ENCODE results near the gene PHACTR2. TPM values are rescaled to one million over a fixed set of nuclear protein-coding genes. Genes with fewer than 3 reads are reported as not detected.
"Not testable (repeated sequence)": the region's sequence is repeated elsewhere in the genome, so short reads cannot be mapped to it uniquely, and the experiment has no call there.

The PHACTR2 gene
- total RNA-seq, 4 donors from 2014 or later = 25.4 to 31.8 (median 26.1) TPM

- TF ChIP-seq POLR2A (IDR thresholded peaks at IDR 0.05) (no peak), CTCF (IDR thresholded peaks at IDR 0.05 in 4 of 5, conservative IDR thresholded peaks at IDR 0.05 in 1 of 5) (no peak)
- peaks cover 0 to 64% of the 10 kb centered on the region in 2 donors for H3K36me3 ChIP-seq
- ATAC-seq (no peak), DNase-seq (no peak)
- no peaks in the 10 kb centered on the region for H3K4me1 ChIP-seq
- intact Hi-C loops (cut with DNase I; ENCODE audit: low total_unique reads) = no loop called here
- in situ Hi-C loops (cut with MboI; ENCODE audit: low sequenced_read_pairs in 4 of 4) = no loop called here
- H3K27ac ChIP-seq = no peak overlapping the region
- H3K27me3 ChIP-seq = no peaks in the 10 kb centered on the region
- H3K4me3 ChIP-seq = no peak overlapping the region
- no peaks in the 10 kb centered on the region for H3K9me3 ChIP-seq
These were observed 186.0 kb downstream of the PHACTR2 start for GRCh38 chr6:143863771-143864170.

GRCh38 chr6:143864234-143864633 lies 186.5 kb downstream of the PHACTR2 start, which contains the start of gene ZC2HC1B:
Gene ZC2HC1B, plus strand, starts transcription at chr6:143864474. Its CDS starts 66 bp downstream, at chr6:143864540.
- no peak within 1 kb of the TSS for H3K27ac ChIP-seq
- H3K36me3 ChIP-seq = peaks cover 0 to 60% of the 10 kb centered on the region in 2 donors
- intact Hi-C loops (cut with DNase I; ENCODE audit: low total_unique reads) = no loop called here
- TF ChIP-seq CTCF (IDR thresholded peaks at IDR 0.05 in 4 of 5, conservative IDR thresholded peaks at IDR 0.05 in 1 of 5) = no peak
- TF ChIP-seq POLR2A (IDR thresholded peaks at IDR 0.05) = no peak
- H3K4me1 ChIP-seq = no peaks in the 10 kb centered on the region
- H3K4me3 ChIP-seq = no peak within 1 kb of the TSS
- ATAC-seq = no peak
- H3K9me3 ChIP-seq = no peaks in the 10 kb centered on the region
- DNase-seq = no peak
- in situ Hi-C loops (cut with MboI; ENCODE audit: low sequenced_read_pairs in 4 of 4) = no loop called here
- H3K27me3 ChIP-seq = no peaks in the 10 kb centered on the region

- no peak overlapping the region for H3K27ac ChIP-seq
- intact Hi-C loops (cut with DNase I; ENCODE audit: low total_unique reads) (no loop called here), in situ Hi-C loops (cut with MboI; ENCODE audit: low sequenced_read_pairs in 4 of 4) (no loop called here)
- H3K36me3 ChIP-seq = peaks cover 0 to 31% of the 10 kb centered on the region in 2 donors
- TF ChIP-seq POLR2A (IDR thresholded peaks at IDR 0.05) = no peak
- TF ChIP-seq CTCF (IDR thresholded peaks at IDR 0.05 in 4 of 5, conservative IDR thresholded peaks at IDR 0.05 in 1 of 5) = no peak
- no peaks in the 10 kb centered on the region for H3K27me3 ChIP-seq
- H3K4me1 ChIP-seq = no peaks in the 10 kb centered on the region
- ATAC-seq = no peak
- DNase-seq = no peak
- H3K9me3 ChIP-seq = no peaks in the 10 kb centered on the region
- H3K4me3 ChIP-seq = no peak overlapping the region
These were observed 189.5 kb downstream of the PHACTR2 start for GRCh38 chr6:143867236-143867635.

GRCh38 chr6:143868808-143869207 lies 191.0 kb downstream of the PHACTR2 start:
- H3K4me1 ChIP-seq; intact Hi-C loops (cut with DNase I; ENCODE audit: low total_unique reads); in situ Hi-C loops (cut with MboI; ENCODE audit: low sequenced_read_pairs in 4 of 4); ATAC-seq; H3K4me3 ChIP-seq; DNase-seq; H3K27me3 ChIP-seq; H3K9me3 ChIP-seq; H3K27ac ChIP-seq: not testable (repeated sequence)
- peaks cover 0 to 15% of the 10 kb centered on the region in 2 donors for H3K36me3 ChIP-seq

DNA sequence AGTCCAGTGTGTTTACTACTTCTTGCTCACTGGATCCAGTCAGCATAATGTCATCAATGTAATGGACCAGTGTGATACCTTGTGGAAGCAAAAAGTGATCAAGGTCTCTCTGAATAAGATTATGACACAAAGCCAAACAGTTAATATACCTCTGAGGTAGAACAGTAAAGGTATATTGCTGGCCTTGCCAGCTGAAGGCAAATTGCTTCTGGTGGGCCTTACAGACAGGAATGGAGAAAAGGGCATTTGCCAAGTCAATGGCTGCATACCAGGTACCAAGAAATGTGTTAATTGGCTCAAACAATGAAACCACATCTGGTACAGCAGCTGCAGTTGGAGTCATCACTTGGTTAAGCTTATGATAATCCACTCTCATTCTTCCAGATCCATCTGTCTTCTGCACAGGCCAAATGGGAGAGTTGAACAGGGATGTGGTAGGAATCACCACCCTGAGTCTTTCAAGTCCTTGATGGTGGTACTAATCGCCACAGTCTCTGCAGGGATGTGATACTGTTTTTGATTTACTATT lies 193.5 kb downstream of the PHACTR2 start:
- intact Hi-C loops (cut with DNase I; ENCODE audit: low total_unique reads); H3K4me3 ChIP-seq; H3K36me3 ChIP-seq; H3K4me1 ChIP-seq; ATAC-seq; H3K27ac ChIP-seq; in situ Hi-C loops (cut with MboI; ENCODE audit: low sequenced_read_pairs in 4 of 4); H3K9me3 ChIP-seq; DNase-seq; H3K27me3 ChIP-seq: not testable (repeated sequence)

DNA sequence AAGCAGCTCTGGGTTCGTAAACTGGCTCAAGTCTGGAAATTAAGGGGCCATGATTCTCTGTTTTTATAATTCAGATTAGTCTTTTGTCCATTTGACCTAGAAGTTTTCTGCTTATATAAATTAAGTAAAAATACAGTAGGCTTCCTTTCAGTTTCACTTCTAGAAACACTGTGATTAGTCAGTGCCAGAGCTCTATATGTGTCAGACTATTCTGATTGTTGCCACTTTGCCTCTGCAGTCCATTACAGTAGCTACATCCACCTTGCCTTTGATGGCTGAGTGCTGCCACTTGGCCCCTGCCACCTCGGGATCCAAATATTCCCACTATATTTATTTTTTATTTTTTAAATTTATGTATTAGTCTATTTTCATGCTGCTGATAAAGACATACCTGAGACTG lies 194.4 kb downstream of the PHACTR2 start:
- Histone ChIP-seq H3K27ac (no peak overlapping the region), H3K27me3 (no peaks in the 10 kb centered on the region), H3K36me3 (no peaks in the 10 kb centered on the region), H3K9me3 (no peaks in the 10 kb centered on the region), H3K4me3 (no peak overlapping the region), H3K4me1 (no peaks in the 10 kb centered on the region)
- in situ Hi-C loops (cut with MboI; ENCODE audit: low sequenced_read_pairs in 4 of 4) (no loop called here), intact Hi-C loops (cut with DNase I; ENCODE audit: low total_unique reads) (no loop called here)
- ATAC-seq (no peak), DNase-seq (no peak)
- no peak for TF ChIP-seq CTCF (IDR thresholded peaks at IDR 0.05 in 4 of 5, conservative IDR thresholded peaks at IDR 0.05 in 1 of 5)
- no peak for TF ChIP-seq POLR2A (IDR thresholded peaks at IDR 0.05)

DNA sequence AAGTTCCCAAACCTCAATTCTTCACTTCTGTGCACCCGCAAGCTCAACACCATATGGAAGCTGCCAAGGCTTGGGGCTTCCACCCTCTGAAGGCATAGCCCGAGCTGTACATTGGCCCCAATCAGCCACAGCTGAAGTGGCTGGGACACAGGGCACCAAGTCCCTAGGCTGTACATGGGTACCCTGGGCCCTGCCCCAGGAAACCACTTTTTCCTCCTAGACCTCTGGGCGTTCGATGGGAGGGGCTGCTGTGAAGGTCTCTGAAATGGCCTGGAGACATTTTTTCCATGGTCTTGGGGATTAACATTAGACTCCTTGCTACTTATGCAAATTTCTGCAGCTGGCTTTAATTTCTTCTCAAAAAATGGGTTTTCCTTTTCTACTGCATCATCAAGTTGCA lies 195.8 kb downstream of the PHACTR2 start:
- ATAC-seq; H3K4me1 ChIP-seq; intact Hi-C loops (cut with DNase I; ENCODE audit: low total_unique reads); H3K9me3 ChIP-seq; H3K27ac ChIP-seq; H3K4me3 ChIP-seq; DNase-seq; H3K36me3 ChIP-seq; H3K27me3 ChIP-seq; in situ Hi-C loops (cut with MboI; ENCODE audit: low sequenced_read_pairs in 4 of 4): not testable (repeated sequence)

DNA sequence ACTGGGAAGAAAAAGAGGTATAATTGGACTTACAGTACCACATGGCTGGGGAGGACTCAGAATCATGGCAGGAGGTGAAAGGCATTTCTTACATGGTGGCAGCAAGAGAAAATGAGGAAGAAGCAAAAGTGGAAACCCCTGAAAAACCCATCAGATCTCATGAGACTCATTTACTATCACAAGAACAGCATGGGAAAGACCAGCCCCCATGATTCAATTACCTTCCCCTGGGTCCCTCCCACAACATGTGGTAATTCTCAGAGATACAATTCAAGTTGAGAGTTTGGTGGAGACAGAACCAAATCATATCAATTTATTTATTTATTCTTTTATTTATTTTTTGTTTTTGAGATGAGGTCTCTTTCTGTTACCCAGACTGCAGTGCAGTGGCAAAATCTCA lies 196.7 kb downstream of the PHACTR2 start:
- H3K4me1 ChIP-seq; H3K9me3 ChIP-seq; in situ Hi-C loops (cut with MboI; ENCODE audit: low sequenced_read_pairs in 4 of 4); DNase-seq; H3K4me3 ChIP-seq; intact Hi-C loops (cut with DNase I; ENCODE audit: low total_unique reads); H3K27me3 ChIP-seq; H3K36me3 ChIP-seq; H3K27ac ChIP-seq; ATAC-seq: not testable (repeated sequence)
